Stimulated activated CD4-positive, alpha-beta T cell treated with anti-CD3 and anti-CD28 coated beads, Interleukin-1b, Interleukin-23, amount 100 ng/mL, for 1 hour (primary cell): Measurements from ENCODE around the gene AUTS2.

Experiments
- DNase-seq, 2 donors: peaks; one replicate each; pipeline ENCODE4 v3.0.0-alpha.2; 2020; ENCODE audit warnings: low read depth in 2 of 2

Gene AUTS2

DNA sequence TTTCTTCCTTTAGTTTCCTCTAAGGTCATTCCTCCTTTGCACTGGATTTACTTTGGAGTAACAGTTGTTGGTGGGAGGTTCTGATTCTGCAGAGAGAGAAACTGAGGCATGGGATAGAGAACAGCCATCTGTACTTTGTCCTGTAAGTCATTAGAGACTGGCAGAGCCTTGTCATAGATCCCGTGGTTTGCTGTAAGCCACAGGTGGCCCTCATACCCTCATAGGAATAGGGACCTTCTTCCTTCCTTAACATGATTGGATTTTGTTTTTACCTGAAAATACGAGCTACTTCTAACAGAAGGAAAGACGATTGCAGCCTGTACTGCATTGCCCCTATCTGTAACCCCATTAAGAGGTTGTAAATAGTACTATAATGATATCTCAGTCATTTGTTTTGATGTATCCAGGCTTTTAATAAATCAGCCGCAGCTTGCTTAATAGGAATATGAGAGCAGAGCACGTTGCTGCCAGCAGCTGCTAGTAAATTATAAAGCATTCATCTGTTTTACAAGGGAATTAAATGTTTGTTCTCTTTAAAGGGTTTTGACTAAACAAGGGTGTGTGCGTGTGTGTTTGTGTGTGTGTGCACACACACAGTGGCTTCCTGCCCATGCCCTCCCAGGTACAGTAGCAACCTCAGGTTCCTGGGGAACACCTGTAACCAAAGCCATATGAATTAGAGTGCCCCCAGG lies 249.8 kb downstream of the AUTS2 start:
- DNase-seq = no peak

DNA sequence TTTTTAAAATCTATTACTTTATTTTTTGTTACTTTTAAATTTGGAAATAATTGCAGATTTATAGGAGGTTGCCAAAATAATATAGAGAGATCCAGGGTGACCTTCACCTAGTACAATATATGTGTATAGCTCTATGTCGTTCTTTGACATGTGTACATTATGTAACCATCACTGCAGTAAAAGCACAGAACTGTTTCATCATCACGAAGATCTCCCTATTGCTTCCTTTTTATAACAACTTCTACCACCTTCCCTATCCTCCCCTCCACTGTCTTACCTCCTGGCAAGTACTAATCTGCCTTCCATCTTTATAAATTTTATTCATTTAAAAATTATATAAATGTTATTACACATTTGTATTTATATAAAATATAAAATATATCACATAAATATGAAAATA lies 251.0 kb downstream of the AUTS2 start:
- DNase-seq = no peak

DNA sequence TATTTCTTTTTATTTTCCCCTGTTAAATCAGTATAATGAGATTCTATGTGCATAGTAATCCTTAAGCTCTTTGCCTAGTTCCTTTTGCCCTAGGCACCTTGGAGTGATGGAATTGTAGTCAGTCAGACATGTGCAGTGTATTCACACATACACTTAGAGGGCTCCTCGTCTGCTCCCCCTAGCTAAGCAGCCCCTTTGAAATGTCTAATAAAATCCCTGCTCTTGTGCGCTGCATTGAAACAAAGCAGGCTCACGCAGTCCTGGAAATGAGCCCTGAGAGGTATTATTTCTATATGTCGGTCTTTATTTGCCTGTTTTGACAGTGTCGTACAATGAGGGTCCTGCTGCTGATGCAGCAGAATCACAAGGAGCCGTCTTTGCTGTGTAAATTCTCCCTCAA lies 258.7 kb downstream of the AUTS2 start:
- no peak for DNase-seq

DNA sequence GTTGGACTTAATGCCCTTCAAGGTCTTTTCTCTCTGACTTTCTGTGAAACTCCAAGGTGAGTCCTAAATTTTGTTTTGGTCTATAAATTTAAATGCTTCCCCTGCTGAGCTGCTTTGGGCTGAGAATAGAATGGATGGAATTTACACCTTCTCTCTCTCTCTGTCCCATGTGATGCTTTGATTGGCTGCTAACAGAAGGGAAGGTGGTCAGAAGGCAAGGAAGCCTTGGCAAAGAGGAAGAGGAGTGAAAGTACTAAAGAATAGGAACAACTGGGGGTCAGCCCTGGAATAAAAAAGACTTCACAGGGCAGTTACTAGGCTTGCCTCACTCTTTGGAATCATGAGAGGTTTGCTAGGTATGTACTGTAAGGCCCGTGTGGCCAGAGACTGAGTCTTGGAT lies 260.2 kb downstream of the AUTS2 start:
- no peak for DNase-seq

DNA sequence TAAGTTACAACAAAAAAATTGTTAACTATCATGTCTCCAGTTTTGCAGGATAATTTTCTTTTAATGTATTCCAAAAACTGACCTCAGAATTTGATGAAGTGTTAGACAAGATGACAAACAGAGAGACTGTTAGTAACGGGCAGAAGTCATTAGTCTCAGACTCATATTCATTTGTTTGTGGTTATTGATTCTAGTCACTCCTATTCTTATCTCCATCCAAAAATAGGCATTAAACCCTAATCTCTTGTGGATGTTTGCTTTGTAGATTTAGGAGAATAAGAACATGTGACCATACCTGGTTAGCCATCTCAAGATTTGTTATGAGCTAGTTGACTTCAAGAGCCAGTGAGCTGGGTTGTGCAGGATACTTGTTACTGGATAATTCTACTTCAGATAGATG lies 261.1 kb downstream of the AUTS2 start:
- DNase-seq = no peak

DNA sequence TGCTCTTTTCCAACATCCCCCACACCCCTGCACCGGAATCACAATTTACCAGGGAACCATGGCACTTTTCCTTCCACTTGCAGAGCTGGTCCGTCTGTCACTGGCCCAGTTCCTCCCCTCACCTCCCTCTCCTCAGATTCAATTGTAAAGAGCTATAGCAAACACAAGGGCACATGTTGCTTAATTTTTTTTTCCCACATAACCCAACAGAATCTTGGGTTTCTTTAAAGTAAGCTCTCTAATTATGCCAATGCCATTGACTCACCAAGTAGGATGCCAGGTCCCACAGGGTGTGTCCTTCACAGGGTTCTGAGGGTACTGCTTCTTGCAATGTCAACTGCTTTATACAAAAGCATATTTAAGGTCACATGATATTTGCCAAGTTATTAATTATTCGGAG lies 262.2 kb downstream of the AUTS2 start:
- no peak for DNase-seq

DNA sequence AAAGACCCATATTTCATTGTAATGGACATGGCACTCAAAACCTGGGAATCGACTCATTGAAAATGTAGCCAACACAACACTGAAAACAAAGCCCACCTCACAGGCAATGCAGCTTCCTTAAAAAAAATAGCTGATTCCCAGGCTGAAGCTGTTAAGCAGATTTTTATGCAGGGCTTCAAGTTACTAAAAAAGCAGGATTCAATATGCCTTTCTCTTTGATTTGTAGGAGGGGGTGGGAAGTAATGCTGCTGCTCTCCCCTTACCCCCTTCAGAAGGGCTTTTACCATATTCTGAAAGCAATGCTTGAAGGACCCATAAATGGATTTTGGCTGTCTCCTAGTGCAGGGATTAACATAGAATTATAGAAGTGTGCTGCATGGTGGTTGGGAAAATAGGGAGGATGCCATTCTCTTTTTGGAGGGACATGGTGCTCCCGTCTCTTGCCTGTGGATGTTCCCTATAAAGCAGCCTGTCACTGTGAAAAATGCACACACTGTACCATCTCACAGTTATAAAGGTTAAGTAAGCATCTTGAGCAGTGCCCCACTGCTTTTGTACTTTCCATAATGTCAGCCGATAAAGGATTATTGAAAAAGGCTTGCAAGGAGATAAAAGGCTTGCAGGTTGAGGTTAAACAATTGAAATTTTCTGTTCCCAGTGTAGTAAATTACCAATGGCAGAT lies 262.8 kb downstream of the AUTS2 start:
- no peak for DNase-seq

DNA sequence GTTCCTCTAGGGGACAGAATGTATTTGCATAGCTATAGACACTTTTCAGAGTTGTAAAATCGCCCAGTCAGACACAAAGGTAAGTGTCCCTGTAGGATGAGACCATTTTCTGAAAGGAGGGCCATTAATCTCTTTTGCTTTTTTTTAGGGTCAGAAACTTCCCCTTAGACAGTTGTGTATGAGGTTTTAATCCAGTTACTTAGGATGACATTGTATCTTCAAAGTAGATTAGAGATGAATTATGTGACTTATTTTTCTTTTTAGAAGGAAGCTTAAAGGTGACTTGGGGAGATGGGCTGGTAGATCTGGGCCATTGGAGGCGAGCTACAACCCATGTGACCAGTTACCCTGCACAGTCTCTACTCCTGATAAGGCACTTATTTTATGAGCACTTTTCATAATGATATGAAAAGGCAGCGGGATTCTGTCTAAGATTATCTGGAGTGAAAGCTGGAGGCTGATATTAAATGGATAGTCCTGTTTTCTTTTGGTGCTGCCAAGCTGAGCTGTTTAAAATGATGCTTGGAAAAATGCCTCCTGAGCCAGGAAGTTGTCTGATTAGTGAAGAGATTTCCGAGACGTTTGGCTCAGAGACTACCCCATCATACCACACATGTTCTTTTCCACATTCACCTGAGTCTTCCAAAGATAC lies 264.3 kb downstream of the AUTS2 start:
- no peak for DNase-seq

DNA sequence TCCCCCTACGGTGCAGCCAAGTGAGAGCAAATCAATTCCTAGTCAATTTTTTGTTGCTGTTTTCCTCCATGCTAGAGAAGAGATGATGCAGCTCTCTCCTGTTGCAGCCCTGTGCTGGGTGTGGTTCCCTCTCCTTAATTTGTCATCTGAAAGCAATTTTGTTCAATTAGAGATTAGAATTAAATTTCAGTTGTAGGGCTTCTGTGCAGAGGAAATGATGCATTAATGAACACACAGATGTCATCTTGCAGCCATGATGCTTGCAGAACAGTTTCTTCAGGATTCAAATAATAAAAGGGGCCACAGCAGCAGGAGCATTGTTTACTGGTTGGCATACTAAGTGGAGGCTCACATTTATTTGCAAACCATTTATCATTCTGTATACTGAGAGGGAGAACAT lies 266.0 kb downstream of the AUTS2 start:
- DNase-seq = no peak

DNA sequence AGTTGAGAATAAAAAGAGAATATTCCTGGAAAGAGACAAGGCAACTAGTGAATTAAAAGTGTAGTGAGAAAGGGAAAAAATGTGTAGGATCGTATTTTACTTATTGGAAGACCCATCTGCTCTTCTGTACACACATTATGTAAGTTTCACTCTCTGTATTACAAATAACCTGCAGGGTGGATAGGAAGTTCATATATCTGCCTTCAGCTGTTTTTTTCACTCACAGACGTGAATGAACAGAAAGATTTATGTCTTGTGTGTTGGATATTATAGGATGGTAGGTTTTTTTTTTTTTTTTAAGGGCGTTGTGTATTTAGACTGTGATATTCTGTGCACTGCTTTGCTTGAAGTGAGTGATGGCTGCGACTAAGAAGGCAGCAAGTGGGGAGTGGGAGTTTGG lies 266.5 kb downstream of the AUTS2 start:
- no peak for DNase-seq

DNA sequence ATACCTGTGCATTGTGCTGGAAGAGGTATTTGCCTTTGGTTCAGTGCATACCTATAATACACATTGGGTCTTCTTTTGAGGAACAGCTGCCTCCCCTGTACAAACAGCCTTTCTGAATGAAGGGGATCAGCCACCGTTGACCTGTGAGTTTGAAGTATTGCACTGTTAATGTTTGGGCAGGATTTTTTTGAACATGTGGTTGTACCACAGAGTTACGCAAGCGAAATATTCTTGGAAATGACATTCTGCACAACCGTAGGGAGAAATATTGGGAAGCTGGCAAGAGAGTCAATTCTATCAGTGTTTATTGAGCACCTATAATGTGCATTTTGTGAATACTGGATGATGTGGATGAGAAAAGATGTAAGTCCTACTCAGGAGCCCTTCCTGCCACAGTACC lies 270.6 kb downstream of the AUTS2 start:
- DNase-seq = no peak

DNA sequence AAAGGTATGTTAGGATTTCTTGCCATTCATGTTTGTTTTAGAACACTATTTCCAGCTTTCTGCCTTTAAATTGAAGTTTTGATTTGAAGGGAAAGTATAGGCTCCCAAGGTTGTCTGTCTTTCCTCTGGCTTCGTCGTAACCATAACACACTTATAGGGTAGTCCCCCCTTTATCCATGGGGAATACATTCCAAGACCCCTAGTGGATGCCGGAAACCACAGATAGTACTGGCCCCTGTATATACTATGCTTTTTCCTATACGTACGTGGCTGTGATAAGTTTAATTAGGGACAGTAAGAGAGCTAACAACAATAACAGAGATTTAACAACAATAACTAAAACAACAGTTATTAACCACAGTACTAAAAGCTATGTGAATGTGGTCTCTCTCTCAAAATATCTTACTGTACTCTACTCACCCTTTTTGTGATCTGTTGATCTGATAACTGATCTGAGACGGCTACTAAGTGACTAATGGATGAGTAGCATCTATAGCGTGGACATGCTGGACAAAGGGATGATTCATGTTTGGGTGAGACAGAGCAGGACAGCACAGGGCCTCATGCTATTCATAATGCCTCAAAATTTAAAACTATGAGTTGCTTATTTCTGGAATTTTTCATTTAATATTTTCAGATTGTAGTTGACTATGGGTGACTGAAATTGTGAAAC lies 273.1 kb downstream of the AUTS2 start:
- DNase-seq = no peak

DNA sequence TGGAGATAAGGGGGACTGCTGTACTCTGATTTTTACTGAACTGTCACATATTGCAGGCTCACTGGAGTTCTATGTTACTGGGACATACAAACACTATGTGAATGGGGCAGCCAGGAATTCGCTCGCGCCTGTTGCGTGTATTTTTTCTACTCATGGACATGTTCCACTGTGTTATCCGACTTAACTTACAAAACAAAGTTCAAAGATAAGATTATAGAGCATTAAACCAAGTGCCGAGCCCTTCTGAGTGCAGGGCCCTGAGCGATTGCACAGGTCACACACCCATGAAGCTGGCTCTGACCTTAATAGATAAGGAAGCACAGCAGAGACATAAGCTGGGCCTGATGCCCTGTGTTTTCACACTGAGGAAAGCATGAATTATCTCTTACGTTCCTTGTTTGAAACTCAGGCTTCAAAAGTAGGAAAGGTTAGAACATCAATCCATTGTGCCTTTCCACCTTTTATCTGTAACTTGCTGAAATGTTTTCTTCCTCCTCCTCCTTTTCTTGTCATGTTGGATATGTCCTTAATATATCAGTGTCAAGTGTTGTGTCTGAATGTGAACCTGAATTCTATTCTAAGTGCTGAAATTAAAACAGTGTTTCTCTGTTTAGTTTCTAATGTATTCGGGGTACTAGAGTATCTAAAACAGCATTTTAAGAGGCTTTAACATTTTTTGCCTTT lies 273.8 kb downstream of the AUTS2 start:
- DNase-seq = no peak

DNA sequence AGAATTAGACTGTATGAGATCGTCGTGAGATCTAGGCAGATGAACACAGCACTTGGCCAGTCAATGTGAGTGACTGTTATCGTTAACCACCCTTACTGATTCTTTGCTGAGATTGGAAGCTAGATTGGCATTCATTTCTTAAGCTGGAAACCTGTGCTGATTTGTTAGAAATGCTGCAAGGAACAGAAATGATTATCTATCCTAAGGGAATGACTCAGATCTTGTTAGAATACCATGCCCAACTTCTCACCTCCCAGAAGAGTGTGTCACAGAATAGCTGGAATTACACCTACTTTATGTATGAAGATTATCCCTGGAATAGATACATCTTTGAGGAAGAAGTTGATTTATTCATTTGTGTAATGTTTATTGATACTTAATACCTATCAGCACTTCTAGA lies 275.2 kb downstream of the AUTS2 start:
- DNase-seq = no peak

DNA sequence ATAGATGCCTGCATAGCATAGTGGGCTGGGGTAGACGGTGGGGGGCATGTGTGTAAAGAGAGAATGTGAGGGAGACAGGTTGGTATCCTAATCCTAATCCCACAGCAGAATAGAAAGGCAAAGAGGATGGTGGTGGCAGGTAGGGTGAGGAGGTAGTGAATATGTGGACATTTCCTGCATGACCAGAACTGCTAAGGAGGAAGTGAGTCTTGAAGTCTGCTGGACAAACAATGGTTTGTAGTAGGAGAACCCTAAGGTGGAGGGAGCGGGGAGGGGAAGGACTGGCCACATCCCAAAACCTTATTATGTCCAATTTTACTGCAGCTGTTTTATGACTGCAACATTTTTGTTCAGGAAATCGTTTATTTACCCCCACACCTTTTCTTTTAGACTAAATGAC lies 279.7 kb downstream of the AUTS2 start:
- no peak for DNase-seq

DNA sequence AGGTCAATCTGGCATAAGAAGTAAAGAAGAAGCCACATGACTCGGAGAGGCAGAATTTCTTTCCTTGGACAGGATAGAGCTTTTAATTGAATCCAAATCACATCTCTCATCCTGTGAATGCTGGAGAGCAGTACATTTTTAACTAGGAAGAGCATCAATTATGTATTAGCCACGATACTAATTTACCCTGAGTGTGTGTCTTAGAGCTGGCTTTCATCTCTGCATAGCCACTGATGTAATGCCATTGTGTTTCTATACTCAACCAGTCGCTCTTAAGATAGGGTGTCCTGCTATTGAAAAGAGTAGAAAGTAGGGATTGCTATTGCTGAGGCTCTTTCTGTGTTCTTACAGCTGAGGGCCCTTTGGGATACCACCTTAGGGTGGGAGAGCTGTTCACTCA lies 280.3 kb downstream of the AUTS2 start:
- DNase-seq = no peak

DNA sequence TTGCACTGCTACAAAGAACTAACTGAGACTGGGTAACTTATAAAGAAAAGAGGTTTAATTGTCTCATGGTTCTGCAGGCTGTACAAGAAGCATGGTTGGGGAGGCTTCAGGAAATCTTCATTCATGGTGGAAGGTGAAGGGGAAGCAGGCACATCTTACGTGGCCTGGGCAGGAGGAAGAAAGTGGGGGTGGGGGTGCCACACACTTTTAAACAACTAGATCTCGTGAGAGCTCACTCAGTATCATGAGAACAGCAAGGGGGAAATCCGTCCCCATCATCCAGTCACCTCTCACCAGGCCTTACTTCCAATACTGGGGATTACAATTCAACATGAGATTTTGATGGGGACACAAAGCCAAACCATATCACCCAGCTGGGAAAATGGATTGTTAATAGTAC lies 281.7 kb downstream of the AUTS2 start:
- no peak for DNase-seq

DNA sequence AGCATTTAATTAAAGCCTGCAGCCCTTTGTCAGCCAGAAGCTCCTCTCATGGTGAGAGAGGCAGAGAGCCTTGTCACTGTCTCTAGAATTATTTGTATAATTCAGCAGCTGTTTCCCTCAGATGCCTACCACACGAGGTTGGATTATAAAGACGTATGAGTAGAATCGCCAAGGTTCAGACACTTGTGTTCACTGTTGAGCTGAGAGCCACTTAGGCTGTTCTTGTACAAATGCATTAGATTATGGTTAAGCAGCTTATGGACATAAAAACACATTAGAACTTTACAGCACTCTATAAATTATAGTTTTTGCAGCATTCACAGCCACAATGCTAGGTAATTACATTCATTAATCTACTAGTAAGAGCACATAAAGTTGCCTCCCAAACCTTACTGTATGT lies 282.6 kb downstream of the AUTS2 start:
- no peak for DNase-seq

DNA sequence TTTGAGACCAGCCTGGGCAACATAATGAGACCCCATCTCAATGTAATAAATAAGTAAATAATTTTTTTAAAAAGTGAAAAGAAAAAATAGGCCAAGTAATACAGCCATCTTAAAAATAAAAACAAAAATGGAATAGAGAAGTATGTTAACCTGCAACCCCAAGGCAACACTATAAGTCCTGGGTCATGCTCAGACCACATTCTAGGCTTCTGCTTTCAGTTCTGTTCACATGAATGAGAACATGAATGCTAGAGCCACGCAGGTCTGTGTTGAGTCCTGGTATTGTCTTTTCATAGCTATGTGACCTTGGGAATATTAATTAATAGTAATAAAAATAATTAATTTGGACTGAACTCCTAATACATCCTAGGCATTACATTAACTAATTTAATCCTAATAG lies 284.0 kb downstream of the AUTS2 start:
- DNase-seq = no peak

DNA sequence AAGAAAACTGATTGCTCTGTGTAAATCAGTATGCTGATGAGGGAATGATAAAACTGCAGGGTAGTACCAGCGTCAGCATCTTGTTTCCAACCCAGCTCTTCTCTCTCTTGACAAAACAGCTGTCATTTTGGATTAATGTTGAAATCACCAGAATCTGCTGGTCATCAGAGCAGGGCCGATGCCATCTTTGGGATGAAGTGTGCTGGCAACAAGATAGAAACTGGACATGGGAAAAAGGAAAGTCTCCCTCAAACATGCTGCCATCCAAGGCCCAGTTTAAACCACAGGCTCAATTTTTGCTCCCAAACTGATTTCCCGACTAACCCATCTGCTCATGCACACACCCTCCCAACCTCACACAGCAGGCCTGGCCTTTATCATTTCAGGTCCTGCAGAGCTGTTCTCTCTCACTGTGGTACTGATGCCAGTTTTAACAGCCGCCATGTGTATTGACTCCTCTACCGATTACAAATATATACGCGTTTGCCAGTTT lies 285.2 kb downstream of the AUTS2 start:
- DNase-seq = no peak

DNA sequence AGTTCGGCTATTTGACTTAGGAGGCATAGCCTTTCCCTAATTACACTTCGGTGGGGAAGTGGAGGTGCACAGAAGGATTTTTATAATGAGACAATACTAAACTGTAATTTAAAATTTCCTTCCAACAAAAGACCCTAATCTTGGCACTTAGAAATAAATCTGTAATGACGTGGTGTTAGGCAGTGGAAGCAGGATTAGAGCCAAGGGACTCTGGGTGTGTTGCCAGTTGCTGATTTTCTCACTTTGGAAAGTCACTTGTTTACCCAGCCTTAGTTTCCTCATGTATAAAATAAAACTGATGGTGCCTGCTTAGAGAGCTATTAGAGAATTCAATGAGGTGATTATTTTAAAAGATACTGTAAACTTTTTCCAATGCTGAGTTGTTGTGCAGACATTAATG lies 287.2 kb downstream of the AUTS2 start:
- no peak for DNase-seq

DNA sequence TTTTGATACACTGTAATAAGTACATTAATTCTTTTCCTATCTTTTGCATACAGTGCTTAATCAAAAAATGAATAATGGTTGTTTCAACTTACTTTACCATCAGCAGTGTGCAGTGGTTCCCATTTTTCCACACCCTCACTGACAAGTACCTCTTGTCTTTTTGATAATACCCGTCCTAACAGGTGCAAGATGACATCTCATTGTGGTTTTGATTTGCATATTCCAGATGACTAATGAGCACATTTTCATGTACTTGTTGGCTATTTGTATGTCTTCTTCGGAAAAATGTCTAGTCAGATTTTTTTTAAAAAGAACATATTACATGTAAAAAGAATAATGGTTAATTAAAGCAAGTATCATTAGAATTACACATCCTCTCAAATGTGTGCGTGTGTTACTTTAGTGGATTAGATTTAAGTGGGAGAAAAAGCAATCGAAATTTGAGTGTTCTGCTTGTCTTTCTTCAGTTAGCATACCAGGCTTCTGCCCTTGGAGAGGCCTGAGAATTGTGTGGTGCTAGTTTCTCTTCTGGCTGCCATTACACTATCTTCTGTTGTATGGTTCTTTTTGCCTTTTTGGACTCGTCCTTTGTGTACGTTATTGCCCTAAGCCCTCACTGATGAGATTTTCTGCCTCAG lies 291.2 kb downstream of the AUTS2 start:
- no peak for DNase-seq
